Brain pericyte (primary cell): ENCODE results near the gene EIF3L.

Source experiments
- DNase-seq: peaks from one replicate; pipeline ENCODE4 v3.0.0-alpha.2; 2012; ENCODE audit warnings: low read depth, low spot score

EIF3L gene

DNA sequence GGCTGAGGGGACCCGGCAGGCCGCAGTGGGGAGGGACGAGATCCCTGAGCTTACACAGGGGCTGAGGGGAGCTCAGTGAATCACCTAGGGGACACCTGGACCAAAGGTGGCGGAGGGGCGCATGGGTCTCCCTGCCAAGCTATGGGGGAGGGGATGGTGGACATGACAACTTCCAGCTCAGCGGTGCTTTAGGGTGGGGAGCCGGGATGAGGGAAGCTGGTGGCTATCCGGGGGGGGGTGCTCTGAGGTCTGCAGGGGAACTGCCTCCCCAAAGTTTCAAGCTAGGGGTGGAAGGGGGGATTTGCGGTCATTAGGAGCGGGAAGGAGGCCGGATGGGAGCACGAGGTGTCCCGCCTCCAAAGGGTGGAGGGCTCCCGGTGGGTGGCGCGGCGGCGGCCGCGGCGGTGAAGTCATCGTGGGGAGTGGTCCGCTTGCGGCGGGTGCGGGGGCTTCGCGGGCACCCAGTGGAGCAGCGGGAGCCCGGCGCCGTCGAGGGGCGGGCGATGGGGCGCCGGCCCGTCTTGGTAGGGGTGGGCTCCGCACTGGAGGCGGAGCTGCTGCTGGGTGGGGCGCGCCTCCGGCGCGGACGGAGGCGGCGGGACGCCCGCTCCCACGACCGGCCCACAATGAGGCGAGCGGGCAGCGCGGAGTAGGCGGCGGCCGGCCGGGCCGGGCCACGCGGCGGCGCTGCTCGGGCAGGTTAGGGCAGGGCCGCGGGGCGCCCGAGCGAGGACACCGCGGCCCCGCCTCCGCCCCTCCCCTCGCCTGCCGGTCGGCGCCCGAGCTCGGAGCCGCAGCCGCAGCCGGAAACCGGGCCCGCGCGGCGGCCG, 56.5 kb downstream of the EIF3L start, which contains the start of gene MICALL1:
Gene MICALL1 (plus strand): TSS at position 764 of the 830 bp plus-strand sequence. CDS start 126 bp downstream, outside the sequence.
- no peak for DNase-seq

DNA sequence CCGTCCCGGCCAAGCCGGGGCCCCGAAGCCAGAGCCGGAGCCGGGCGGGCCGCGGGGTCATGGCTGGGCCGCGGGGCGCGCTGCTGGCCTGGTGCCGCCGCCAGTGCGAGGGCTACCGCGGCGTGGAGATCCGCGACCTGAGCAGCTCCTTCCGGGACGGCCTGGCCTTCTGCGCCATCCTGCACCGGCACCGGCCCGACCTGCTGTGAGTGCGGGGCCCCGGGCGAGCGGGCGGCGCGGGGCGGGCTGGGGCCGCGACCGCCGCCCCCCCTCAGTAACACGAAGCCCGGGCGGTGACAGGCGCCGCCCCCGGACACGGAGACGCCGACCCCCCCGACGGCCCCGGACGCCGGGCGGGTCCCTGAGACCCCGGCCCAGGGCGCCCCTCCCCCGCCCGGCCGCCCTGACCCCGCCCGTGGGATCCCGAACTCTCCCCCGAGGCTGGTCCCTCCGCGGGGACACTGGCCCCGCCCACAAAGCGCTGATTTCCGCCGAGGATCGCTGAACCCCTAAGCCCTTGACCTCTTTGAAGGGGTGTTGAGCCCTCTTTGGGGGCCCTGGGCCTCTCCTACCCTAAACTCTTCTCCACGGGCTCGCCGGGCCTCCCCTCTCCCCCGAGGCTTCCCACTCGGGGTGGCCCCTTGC, 57.3 kb downstream of the EIF3L start:
- no peak for DNase-seq

DNA sequence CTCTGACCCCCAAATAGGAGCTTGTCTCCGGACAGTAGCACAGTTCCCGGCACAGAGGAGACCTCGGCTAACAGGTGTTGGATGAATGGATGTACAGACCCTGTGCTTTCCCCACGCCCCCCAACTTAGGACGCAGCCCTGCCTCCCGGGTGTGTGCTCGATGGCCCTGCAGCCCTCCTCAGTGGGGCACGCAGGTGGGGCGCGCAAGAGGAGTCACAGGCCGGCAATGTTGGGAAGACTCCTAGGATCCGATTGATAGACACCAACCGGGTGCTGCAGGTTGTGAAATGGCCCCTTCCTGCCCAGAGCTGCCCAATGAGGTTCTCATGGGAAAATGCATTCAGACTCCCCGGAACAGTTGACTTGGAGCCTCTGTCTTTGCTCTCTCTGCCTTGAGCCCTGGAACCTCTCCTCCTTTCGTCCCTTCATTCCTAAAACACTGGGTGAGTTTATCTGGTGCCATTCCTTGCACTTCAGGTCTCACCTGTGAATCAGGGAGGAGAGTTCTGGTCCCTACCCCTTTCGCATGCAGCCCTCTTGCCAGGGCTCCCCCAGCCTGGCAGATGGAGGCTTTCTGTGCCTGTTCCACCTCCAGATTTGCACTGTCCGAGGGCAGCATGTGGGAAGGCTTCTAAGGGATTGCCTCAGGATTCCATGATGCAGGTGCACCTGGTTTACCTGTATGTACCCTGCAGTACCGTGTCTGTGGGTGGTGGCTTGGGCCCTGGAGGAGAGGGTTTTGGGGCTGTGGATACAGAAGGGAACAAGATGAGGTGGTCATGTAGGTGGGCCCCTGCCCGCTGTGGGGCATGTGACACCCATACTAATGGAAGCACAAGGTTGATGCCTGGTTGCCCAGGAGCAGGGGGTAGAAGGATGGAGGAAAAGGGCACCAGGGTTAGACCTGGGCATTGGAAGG, 58.1 kb downstream of the EIF3L start:
- DNase-seq, result no peak

- no peak for DNase-seq
Observed at GRCh38 chr22:37909766-37910165, 60.5 kb downstream of the EIF3L start.

GRCh38 chr22:37910890-37911672, 61.9 kb downstream of the EIF3L start:
- DNase-seq, result no peak

DNA sequence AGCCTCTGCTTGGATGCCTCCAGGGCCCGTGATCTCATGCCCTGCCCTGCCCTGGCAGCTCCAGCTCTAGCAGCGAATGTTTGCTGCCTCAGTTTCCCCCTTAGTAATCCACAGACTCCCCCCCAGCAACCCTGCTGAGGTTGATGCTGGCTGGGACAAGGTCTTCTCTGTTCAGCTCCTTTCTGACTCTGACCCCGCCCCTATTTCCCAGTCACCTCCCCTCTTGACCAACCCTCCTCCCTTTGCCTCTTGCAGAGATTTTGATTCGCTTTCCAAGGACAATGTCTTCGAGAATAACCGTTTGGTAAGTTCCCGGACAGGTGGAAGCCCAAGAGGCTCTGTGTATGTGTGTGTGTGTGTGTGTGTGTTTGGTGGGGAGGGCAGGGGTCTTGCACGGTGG, 62.5 kb downstream of the EIF3L start:
- DNase-seq, result no peak

DNA sequence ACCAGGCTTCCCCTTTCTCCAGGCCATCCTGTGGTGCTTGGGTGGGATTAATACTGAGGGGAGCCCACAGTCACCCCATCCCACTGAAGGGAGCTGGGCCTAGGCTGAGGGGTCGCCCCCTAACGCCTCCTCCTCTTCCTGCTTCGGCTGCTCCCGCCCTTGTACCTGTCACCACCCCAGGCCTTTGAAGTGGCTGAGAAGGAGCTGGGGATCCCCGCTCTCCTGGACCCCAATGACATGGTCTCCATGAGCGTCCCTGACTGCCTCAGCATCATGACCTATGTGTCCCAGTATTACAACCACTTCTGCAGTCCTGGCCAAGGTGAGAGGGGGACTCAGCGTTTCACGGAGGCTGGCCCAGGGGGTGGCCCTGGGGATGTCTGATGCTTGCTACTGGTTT, 63.0 kb downstream of the EIF3L start:
- no peak for DNase-seq

DNA sequence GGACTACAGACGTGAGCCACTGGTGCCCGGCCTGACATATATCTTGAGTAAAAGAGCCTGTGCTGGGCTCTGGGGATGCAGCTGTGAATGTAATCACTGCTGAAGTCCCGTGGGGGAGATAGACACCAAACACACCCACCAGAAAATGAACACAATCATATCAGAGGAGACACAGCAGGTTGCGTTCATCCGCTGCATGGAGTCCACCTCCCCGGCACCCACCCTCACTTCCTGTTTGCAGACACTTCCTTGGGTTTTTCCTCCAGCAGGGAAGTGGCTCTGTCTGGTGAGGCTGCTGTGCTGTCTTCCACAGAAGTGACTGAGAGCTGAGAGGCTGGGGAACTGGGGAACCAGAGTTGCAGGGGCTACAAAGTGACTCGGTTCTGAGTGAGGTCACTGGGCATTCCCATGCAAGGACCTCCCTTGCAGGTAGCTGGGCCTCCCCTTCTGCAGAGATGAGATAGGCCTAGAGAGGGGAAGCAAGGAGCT, 64.1 kb downstream of the EIF3L start:
- no peak for DNase-seq

- no peak for DNase-seq
Observed at GRCh38 chr22:37916311-37916710, 67.1 kb downstream of the EIF3L start.

DNA sequence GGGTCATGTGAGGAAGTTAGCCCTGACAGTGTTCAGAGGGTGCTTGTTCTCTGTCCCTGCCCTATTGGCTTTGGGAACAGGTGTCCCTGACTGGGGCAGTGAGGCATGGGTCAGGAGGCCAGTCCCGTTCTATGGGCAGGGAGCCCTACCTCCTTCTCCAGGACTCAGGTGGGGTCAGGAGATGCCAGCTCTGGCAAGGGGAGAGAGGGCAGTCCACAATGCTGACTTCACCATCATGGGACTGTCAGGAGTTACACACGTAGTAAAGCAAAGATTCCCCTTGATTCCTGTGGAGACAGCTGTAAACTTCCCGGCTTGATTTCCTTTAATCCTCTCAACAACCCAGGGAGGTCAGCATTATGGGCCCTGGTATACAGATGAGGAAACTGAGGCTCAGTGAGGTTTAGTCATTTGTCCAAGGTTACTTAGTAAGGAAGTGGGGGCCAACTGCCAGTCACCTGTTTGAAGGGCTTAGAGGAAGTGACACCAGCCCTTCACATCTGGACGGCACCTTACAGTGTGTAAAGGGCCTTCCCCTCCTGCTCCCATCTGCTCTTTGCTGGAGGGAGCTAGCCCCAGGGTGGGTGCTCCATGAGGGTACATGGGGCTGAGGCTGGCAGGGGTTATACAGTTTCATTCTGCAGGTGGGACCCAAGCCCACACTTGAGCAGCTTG, 68.8 kb downstream of the EIF3L start:
- no peak for DNase-seq

GRCh38 chr22:37918580-37919270, 69.5 kb downstream of the EIF3L start:
- no peak for DNase-seq

- no peak for DNase-seq
Observed at GRCh38 chr22:37920126-37920525, 70.9 kb downstream of the EIF3L start.

DNA sequence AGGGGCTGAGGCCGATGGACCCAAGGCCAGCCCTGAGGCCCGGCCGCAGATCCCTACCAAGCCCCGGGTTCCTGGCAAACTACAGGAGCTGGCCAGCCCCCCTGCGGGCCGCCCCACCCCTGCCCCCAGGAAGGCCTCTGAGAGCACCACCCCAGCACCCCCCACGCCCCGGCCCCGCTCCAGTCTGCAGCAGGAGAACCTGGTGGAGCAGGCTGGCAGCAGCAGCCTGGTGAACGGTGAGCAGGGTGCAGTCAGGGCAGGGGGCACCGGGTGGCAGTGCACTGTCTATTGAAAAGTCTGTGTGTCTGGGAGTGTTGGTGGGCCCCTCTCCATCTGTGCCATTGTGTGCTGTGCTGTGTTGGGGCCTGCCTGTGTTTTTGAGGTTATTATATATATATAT, 73.0 kb downstream of the EIF3L start:
- no peak for DNase-seq

DNA sequence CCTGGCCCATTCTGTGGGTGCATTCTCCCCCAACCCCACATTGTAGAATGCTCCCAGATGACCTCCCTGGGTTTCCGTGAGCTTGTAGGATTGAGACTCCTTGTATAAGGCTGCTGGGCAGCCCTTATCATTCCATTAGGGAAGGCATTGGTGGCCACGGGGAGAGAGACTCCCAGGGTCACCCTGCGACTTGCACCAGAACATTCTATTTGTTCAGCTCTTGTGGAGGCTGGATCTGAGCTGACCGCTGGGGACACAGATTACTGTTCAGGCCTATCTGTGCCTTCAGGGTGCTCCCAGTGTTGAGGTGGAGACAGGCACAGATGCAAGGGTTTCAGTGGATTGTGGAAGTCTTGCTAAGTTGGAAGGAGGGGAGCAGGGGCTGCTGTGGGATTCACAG, 74.7 kb downstream of the EIF3L start:
- DNase-seq, result no peak

DNA sequence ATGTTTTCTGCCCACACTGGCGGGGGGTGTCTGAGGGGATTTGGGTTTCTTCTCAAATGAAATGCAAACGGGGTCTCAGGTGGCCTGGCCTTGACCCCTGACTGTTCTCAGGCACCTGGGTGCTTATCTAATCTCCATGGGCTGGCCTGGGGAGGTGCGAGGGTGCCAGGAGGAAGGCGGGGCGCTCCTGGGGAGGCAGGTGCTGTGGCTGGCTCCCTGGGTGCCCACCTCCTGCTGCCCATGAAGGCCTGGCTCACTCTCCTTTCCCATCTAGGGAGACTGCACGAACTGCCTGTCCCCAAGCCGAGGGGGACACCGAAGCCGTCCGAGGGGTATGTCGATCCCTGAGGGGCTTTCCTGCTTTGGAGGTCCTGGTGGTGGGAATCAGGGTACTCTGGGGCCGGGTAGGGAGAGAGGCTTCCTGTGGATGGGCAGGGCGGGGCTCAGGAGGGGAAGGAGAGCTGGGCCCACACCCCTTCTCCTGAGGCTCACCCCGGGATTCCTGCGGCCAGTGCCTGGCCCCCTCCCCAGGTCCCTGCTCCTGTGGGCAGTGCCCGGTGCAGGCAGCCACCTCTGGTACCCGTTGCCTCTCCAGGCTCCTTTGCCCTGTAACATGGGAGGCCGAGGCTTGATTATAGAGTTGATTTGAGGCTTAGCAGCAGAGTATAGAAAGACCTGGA, 75.3 kb downstream of the EIF3L start:
- DNase-seq, result no peak

GRCh38 chr22:37925330-37925729, 76.1 kb downstream of the EIF3L start:
- DNase-seq, result no peak

- no peak for DNase-seq
Observed at GRCh38 chr22:37925767-37926166, 76.5 kb downstream of the EIF3L start.

DNA sequence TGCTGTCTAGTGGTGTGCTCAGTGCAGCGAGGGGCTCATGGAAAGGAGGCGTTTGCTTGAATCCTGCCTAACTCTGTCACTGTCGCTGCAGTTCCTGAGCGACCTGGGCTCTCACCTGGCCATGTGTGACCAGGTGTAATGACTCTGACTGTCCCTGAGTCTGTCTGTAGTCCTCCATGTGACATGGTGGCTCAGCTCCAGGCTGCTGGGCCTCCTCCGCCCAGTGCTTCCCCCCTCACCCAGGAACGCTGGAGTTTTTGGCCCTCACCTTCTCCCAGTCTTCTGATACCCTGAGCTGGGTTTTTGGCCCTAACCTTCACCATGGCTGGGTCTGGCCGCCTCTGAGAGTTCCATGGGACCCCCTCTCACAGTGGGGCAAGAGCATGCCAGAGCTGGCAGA, 77.1 kb downstream of the EIF3L start:
- no peak for DNase-seq
